PC-3 (cell line): ENCODE measurements around the gene PRR5L. TPM values are rescaled to one million over a fixed set of nuclear protein-coding genes. Genes with fewer than 3 reads are reported as not detected.

Experiments
- ATAC-seq: fragments of 200-7000 bp; cut with Tn5 transposase; 2 replicates; pipeline ENCODE4 v1.9.1; 2020; ENCODE audit warnings: mild to moderate bottlenecking, moderate library complexity
- BruUV-seq: library from RNA; stranded (reverse); fragments of 400-500 nt; replicated peaks from 2 replicates; lab custom pipeline; 2021; lab: Mats Ljungman, UMichigan
- CTCF ChIA-PET: fragments of 300-600 bp; sonication (Branson Sonifier 250); formaldehyde crosslinking; loops from one replicate; lab custom pipeline; 2022; ENCODE audit warnings: antibody characterized with exemption; lab: Charles Lee
- POLR2A ChIA-PET: fragments of 300-600 bp; sonication (Branson Sonifier 250); formaldehyde crosslinking; loops from one replicate; lab custom pipeline; 2022; ENCODE audit warnings: antibody characterized with exemption; ENCODE audit not compliant: unreplicated experiment; lab: Charles Lee
- DNase-seq: peaks from one replicate; pipeline ENCODE4 v3.0.0-alpha.2; 2015
- H2AFZ ChIP-seq: fragments of 300-600 bp; sonication (generic); 2 replicates; pipeline ENCODE4 v1.6.0; 2016; ENCODE audit warnings: antibody characterized with exemption, low read length
- H3F3A ChIP-seq: fragments of 300-600 bp; sonication (generic); one replicate; pipeline ENCODE4 v1.6.0; 2017; ENCODE audit warnings: antibody characterized with exemption, low read length, control low read depth, mild to moderate bottlenecking; ENCODE audit not compliant: unreplicated experiment
- H3K27ac ChIP-seq: fragments of 300-600 bp; sonication (generic); 2 replicates; pipeline ENCODE4 v1.5.1; 2016; ENCODE audit warnings: mild to moderate bottlenecking, low read length
- H3K27me3 ChIP-seq: fragments of 300-600 bp; sonication (generic); 2 replicates; pipeline ENCODE4 v1.6.1; 2016; ENCODE audit warnings: low read length, mixed read lengths
- H3K36me3 ChIP-seq: fragments of 300-600 bp; sonication (generic); 2 replicates; pipeline ENCODE4 v1.6.1; 2016; ENCODE audit warnings: low read depth, mixed run types, low read length, mixed read lengths
- H3K4me1 ChIP-seq: fragments of 300-600 bp; sonication (generic); 2 replicates; pipeline ENCODE4 v1.5.1; 2016; ENCODE audit warnings: low read length; ENCODE audit not compliant: insufficient read depth
- H3K4me2 ChIP-seq: fragments of 300-600 bp; sonication (generic); 2 replicates; pipeline ENCODE4 v1.6.0; 2016; ENCODE audit warnings: low read length
- H3K4me3 ChIP-seq: fragments of 300-600 bp; sonication (generic); 2 replicates; pipeline ENCODE4 v1.5.1; 2016; ENCODE audit warnings: mild to moderate bottlenecking, low read length, mixed read lengths
- H3K79me2 ChIP-seq: fragments of 300-600 bp; sonication (generic); 2 replicates; pipeline ENCODE4 v1.6.1; 2017; ENCODE audit warnings: low read length, mixed read lengths
- H3K9ac ChIP-seq: fragments of 300-600 bp; sonication (generic); 2 replicates; pipeline ENCODE4 v1.6.0; 2016; ENCODE audit warnings: mild to moderate bottlenecking, low read length
- H3K9me2 ChIP-seq: fragments of 300-600 bp; sonication (generic); replicated peaks from 2 replicates; pipeline ENCODE4 v1.6.1; 2016; ENCODE audit warnings: mixed run types, low read length, mixed read lengths
- H3K9me3 ChIP-seq: fragments of 300-600 bp; sonication (generic); 2 replicates; pipeline ENCODE4 v1.6.1; 2016; ENCODE audit warnings: low read length, mixed read lengths
- H4K20me1 ChIP-seq: fragments of 300-600 bp; sonication (generic); 2 replicates; pipeline ENCODE4 v1.6.1; 2016; ENCODE audit warnings: low read length, mixed read lengths
- EZH2 ChIP-seq: fragments of 300-600 bp; sonication (generic); IDR thresholded peaks from one replicate; pipeline ENCODE4 v1.6.1; 2017; ENCODE audit warnings: antibody characterized with exemption, mild to moderate bottlenecking, low read length; ENCODE audit not compliant: unreplicated experiment
- EZH2phosphoT487 ChIP-seq: fragments of 300-600 bp; sonication (generic); IDR thresholded peaks from 2 replicates; pipeline ENCODE4 v1.6.1; 2018; ENCODE audit warnings: mild to moderate bottlenecking, antibody characterized with exemption, low read length, borderline replicate concordance
- intact Hi-C: fragments of 100-400 bp; cut with micrococcal nuclease; formaldehyde crosslinking; loops from 2 replicates; pipeline ENCODE4 v1.9.0; 2023
- total RNA-seq: library from RNA; depleted of rRNA; stranded (reverse); fragments of >200 nt; gene quantifications from 2 replicates; pipeline ENCODE4 v1.2.3, GENCODE V29; 2014
- TF ChIP-seq, protein P1 (sequence below): fragments of 300-600 bp; sonication (generic); conservative IDR thresholded peaks from 2 replicates; pipeline ENCODE4 v1.5.1; 2017; ENCODE audit warnings: antibody characterized with exemption, low read depth, mild to moderate bottlenecking, low read length

PRR5L gene
- total RNA-seq, 1 experiment from 2014 or later = 4.7 TPM

DNA sequence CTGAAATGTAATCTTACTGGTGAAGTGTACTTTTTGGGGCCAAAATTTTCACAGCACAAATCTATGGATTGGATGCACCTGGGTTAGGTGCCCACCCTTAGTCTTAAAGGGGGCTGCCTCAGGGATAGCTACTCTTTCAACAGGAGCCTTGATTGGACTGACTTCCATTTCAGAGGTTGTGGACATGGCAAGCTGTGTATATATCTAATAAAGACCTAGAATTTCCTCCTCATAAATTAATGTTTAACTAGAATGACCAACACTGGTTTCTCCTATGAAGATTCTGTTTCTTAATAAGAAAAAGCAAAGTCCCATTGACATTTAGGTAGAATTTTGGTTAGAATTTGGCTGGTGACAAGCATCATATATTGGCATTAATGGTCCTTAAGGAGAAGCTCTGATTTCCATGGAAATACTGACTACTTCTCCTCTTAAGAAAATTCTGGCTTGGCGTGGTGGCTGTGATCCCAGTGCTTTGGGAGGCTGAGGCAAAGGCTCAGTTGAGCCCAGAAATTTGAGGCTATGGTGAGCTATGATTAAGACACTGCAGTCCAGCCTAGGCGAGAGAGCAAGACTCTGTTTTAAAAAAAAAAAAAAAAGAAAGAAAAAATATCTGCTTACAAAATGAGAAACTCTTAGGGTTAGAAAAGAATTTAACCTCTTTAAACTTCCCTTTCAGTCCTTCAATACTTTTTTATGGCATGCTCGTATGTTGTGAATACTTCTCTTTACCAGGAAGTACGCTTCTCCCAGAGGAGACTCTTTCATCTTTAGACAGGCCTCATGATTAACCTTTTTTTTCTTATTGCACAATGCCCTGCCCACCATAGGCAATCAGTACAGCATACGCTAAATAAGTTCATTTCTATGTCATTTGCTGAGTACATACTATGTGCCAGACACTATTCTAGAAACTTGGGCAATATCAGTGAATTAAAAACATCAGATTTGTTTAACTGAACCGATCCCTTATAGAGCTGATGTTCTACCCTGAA, 77.2 kb downstream of the PRR5L start:
- H3K9me3 ChIP-seq = no peaks in the 10 kb centered on the region
- no peak for DNase-seq
- CTCF ChIA-PET = no interaction called here

DNA sequence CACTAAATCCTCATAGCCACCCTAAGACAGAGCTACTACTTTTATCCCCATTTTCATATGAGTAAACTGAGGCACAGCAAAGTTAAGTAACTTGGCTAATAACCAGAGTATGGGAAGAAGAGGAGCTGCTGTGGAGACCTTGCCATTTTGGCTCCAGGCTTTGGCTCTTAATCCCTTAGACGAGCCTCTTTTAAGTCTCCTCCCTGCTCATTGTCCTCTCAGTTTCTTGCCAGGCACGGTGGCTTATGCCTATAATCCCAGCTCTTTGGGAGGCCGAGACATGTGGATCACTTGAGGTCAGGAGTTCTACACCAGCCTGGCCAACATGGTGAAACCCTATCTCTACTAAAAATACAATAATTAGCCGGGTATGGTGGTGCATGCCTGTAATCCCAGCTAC, 78.6 kb downstream of the PRR5L start:
- Histone ChIP-seq H3F3A (no peaks in the 10 kb centered on the region), H3K9ac (no peak overlapping the region), H3K79me2 (no peaks in the 10 kb centered on the region), H3K9me3 (no peaks in the 10 kb centered on the region), H3K36me3 (no peaks in the 10 kb centered on the region), H4K20me1 (no peaks in the 10 kb centered on the region), H3K4me1 (peaks cover 10% of the 10 kb centered on the region), H2AFZ (no peak overlapping the region), H3K27me3 (no peaks in the 10 kb centered on the region), H3K27ac (no peak overlapping the region), H3K9me2 (no peaks in the 10 kb centered on the region), H3K4me3 (no peak overlapping the region), H3K4me2 (no peak overlapping the region)
- DNase-seq (no peak), ATAC-seq (no peak)
- intact Hi-C loops = no loop called here
- CTCF ChIA-PET = no interaction called here
- POLR2A ChIA-PET = no interaction called here
- TF ChIP-seq, protein P1, sequence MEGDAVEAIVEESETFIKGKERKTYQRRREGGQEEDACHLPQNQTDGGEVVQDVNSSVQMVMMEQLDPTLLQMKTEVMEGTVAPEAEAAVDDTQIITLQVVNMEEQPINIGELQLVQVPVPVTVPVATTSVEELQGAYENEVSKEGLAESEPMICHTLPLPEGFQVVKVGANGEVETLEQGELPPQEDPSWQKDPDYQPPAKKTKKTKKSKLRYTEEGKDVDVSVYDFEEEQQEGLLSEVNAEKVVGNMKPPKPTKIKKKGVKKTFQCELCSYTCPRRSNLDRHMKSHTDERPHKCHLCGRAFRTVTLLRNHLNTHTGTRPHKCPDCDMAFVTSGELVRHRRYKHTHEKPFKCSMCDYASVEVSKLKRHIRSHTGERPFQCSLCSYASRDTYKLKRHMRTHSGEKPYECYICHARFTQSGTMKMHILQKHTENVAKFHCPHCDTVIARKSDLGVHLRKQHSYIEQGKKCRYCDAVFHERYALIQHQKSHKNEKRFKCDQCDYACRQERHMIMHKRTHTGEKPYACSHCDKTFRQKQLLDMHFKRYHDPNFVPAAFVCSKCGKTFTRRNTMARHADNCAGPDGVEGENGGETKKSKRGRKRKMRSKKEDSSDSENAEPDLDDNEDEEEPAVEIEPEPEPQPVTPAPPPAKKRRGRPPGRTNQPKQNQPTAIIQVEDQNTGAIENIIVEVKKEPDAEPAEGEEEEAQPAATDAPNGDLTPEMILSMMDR = no peak
- TF ChIP-seq EZH2 (no peak), EZH2phosphoT487 (no peak)
- BruUV-seq = no TSS peak

More for the DNA sequence above, 77.2 kb downstream of the PRR5L start:
- Histone ChIP-seq H3K9me2 (no peaks in the 10 kb centered on the region), H4K20me1 (no peaks in the 10 kb centered on the region), H3K9ac (no peak overlapping the region), H2AFZ (no peak overlapping the region), H3K36me3 (no peaks in the 10 kb centered on the region), H3K4me3 (no peak overlapping the region), H3F3A (no peaks in the 10 kb centered on the region), H3K4me2 (peak overlapping the region; percentile 15; the same call in 1 of the 2 replicates), H3K4me1 (peaks cover 10% of the 10 kb centered on the region), H3K27ac (no peak overlapping the region), H3K27me3 (no peaks in the 10 kb centered on the region), H3K79me2 (no peaks in the 10 kb centered on the region)
- TF ChIP-seq EZH2 (no peak), EZH2phosphoT487 (no peak)
- TF ChIP-seq, protein P1 = no peak
- BruUV-seq = no TSS peak
- POLR2A ChIA-PET = no interaction called here
- intact Hi-C loops = no loop called here
- no peak for ATAC-seq
